HepG2 (cell line): ENCODE measurements around the gene CERT1. TPM values are rescaled to one million over a fixed set of nuclear protein-coding genes. Genes with fewer than 3 reads are reported as not detected.

ENCODE experiments used
- FOSL2 ChIP-seq: sonication (generic); formaldehyde crosslinking; IDR thresholded peaks from 2 replicates; pipeline ENCODE4 v1.4.0; 2020; ENCODE audit warnings: missing genetic modification reagents
- FOXK1 ChIP-seq: sonication (generic); formaldehyde crosslinking; IDR thresholded peaks from 2 replicates; pipeline ENCODE4 v1.4.0; 2020; ENCODE audit warnings: low read depth, missing genetic modification reagents, borderline replicate concordance
- FOXK2 ChIP-seq: fragments of 450-650 bp; IDR thresholded peaks from 2 replicates; pipeline ENCODE4 v1.6.1; 2016
- FOXP1 ChIP-seq, 2 experiments: fragments of 450-650 bp in 1 of 2; IDR thresholded peaks; 2 replicates each; pipeline ENCODE4 v1.6.1; 2017 to 2018; ENCODE audit warnings: antibody characterized with exemption in 1 of 2
- KAT8 ChIP-seq: IDR thresholded peaks from 2 replicates; pipeline ENCODE4 v1.6.1; 2016; ENCODE audit warnings: missing genetic modification reagents, missing compliant biosample characterization
- MED1 ChIP-seq: sonication (generic); formaldehyde crosslinking; IDR thresholded peaks from 2 replicates; pipeline ENCODE4 v1.4.0; 2020; ENCODE audit warnings: missing genetic modification reagents
- NFE2L1 ChIP-seq: sonication (generic); formaldehyde crosslinking; IDR thresholded peaks from 2 replicates; pipeline ENCODE4 v1.4.0; 2020; ENCODE audit warnings: missing genetic modification reagents, mild to moderate bottlenecking, borderline replicate concordance
- RBAK ChIP-seq: sonication (generic); formaldehyde crosslinking; IDR thresholded peaks from 2 replicates; pipeline ENCODE4 v1.5.1; 2020; ENCODE audit warnings: mild to moderate bottlenecking, missing genetic modification reagents
- RXRA ChIP-seq: sonication (generic); formaldehyde crosslinking; IDR thresholded peaks from 2 replicates; pipeline ENCODE4 v1.5.1; 2020; ENCODE audit warnings: missing genetic modification reagents
- SMAD3 ChIP-seq: sonication (generic); formaldehyde crosslinking; IDR thresholded peaks from 2 replicates; pipeline ENCODE4 v1.4.0; 2020; ENCODE audit warnings: missing genetic modification reagents
- SPEN ChIP-seq: sonication (generic); formaldehyde crosslinking; IDR thresholded peaks from 2 replicates; pipeline ENCODE4 v1.5.1; 2020; ENCODE audit warnings: low read depth, mild to moderate bottlenecking, missing genetic modification reagents
- TEAD3 ChIP-seq: optimal IDR thresholded peaks from 2 replicates; pipeline ENCODE3; 2016; ENCODE audit warnings: borderline replicate concordance
- ZNF496 ChIP-seq: sonication (generic); formaldehyde crosslinking; IDR thresholded peaks from 2 replicates; pipeline ENCODE4 v1.8.1; 2023; ENCODE audit warnings: mild to moderate bottlenecking, moderate library complexity, missing genetic modification reagents; ENCODE audit not compliant: insufficient replicate concordance
- polyA plus RNA-seq, 8 experiments: library from polyadenylated mRNA; depleted of rRNA in 3 of 8; stranded (reverse) in 7 of 8; unstranded in 1 of 8; fragments of >200 nt; fragmentation: Illumina TruSeq in 4 of 8; extraction: Trizol in 4 of 8; gene quantifications; 2 replicates each; pipeline versions ENCODE4 v1.2.1 to v1.2.3, GENCODE V29; 2011 to 2016; ENCODE audit warnings: low read depth in 4 of 8, missing spikeins in 1 of 8, mixed read lengths in 1 of 8; ENCODE audit not compliant: insufficient read depth in 1 of 8
- total RNA-seq, 5 experiments: library from RNA; depleted of rRNA; stranded (reverse); fragments of >200 nt; fragmentation: Illumina TruSeq; extraction: Trizol; gene quantifications; 2 replicates each; pipeline ENCODE4 v1.2.3, GENCODE V29; 2016; ENCODE audit warnings: low read depth in 1 of 5
- TF ChIP-seq, protein P1 (sequence below): IDR thresholded peaks from 2 replicates; pipeline ENCODE4 v1.6.1; 2016; ENCODE audit warnings: low read depth, missing genetic modification reagents, missing compliant biosample characterization
- TF ChIP-seq, protein P2 (sequence below): sonication (generic); formaldehyde crosslinking; IDR thresholded peaks from 2 replicates; pipeline ENCODE4 v1.4.0; 2020; ENCODE audit warnings: missing genetic modification reagents
- TF ChIP-seq, protein P3 (sequence below): sonication (generic); formaldehyde crosslinking; IDR thresholded peaks from 2 replicates; pipeline ENCODE4 v1.5.1; 2020; ENCODE audit warnings: mild to moderate bottlenecking, moderate library complexity, missing genetic modification reagents
- TF ChIP-seq, protein P4 (sequence below): sonication (generic); formaldehyde crosslinking; IDR thresholded peaks from 2 replicates; pipeline ENCODE4 v1.5.1; 2020; ENCODE audit warnings: missing genetic modification reagents, mild to moderate bottlenecking, borderline replicate concordance
- TF ChIP-seq, protein P5 (sequence below): fragments of 450-650 bp; IDR thresholded peaks from 2 replicates; pipeline ENCODE4 v1.6.1; 2016

CERT1 gene
- total and polyA plus RNA-seq, 2 of the 13 experiments (the other 11 are each of a cell fraction or from before 2014, with no cell fraction given) = 8.2 to 12.7 TPM

DNA sequence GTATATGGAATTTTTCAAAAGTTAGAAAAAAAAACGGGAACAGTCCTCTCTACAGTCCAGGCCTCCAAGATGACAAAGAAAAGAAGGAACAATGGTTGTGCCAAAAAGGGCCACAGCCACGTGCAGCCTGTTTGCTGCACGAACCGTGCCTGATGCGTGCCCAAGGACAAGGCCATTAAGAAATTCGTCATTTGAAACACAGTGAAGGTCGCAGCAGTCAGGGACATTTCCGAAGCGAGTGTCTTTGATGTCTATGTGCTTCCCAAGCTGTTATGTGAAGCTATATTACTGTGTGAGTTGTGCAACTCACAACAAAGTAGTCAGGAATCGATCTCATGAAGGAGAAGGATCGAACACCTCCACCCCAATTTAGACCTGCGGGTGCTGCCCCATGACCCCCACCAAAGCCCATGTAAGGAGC lies 137.0 kb downstream of the CERT1 start (continued):
- peak; percentile 65 for TF ChIP-seq MED1 (CRISPR knock-in tag)
- TF ChIP-seq, protein P1, sequence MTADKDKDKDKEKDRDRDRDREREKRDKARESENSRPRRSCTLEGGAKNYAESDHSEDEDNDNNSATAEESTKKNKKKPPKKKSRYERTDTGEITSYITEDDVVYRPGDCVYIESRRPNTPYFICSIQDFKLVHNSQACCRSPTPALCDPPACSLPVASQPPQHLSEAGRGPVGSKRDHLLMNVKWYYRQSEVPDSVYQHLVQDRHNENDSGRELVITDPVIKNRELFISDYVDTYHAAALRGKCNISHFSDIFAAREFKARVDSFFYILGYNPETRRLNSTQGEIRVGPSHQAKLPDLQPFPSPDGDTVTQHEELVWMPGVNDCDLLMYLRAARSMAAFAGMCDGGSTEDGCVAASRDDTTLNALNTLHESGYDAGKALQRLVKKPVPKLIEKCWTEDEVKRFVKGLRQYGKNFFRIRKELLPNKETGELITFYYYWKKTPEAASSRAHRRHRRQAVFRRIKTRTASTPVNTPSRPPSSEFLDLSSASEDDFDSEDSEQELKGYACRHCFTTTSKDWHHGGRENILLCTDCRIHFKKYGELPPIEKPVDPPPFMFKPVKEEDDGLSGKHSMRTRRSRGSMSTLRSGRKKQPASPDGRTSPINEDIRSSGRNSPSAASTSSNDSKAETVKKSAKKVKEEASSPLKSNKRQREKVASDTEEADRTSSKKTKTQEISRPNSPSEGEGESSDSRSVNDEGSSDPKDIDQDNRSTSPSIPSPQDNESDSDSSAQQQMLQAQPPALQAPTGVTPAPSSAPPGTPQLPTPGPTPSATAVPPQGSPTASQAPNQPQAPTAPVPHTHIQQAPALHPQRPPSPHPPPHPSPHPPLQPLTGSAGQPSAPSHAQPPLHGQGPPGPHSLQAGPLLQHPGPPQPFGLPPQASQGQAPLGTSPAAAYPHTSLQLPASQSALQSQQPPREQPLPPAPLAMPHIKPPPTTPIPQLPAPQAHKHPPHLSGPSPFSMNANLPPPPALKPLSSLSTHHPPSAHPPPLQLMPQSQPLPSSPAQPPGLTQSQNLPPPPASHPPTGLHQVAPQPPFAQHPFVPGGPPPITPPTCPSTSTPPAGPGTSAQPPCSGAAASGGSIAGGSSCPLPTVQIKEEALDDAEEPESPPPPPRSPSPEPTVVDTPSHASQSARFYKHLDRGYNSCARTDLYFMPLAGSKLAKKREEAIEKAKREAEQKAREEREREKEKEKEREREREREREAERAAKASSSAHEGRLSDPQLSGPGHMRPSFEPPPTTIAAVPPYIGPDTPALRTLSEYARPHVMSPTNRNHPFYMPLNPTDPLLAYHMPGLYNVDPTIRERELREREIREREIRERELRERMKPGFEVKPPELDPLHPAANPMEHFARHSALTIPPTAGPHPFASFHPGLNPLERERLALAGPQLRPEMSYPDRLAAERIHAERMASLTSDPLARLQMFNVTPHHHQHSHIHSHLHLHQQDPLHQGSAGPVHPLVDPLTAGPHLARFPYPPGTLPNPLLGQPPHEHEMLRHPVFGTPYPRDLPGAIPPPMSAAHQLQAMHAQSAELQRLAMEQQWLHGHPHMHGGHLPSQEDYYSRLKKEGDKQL (CRISPR knock-in tag) = peak; percentile 55
- peak; percentile 36; the same call in 1 of the 2 replicates for TF ChIP-seq SPEN (CRISPR knock-in tag)
- TF ChIP-seq, protein P2, sequence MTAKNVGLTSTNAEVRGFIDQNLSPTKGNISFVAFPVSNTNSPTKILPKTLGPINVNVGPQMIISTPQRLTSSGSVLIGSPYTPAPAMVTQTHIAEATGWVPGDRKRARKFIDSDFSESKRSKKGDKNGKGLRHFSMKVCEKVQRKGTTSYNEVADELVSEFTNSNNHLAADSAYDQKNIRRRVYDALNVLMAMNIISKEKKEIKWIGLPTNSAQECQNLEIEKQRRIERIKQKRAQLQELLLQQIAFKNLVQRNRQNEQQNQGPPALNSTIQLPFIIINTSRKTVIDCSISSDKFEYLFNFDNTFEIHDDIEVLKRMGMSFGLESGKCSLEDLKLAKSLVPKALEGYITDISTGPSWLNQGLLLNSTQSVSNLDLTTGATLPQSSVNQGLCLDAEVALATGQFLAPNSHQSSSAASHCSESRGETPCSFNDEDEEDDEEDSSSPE (CRISPR knock-in tag) = peak; percentile 65
- no peak for TF ChIP-seq FOXP1 (IDR thresholded peaks at IDR 0.05)
- peak; percentile 79 for TF ChIP-seq FOXP1 (CRISPR knock-in tag; IDR thresholded peaks at IDR 0.05)
- no peak for TF ChIP-seq ZNF496 (CRISPR knock-in tag)
- TF ChIP-seq NFE2L1 (CRISPR knock-in tag) = no peak
- TF ChIP-seq FOSL2 (CRISPR knock-in tag) = peak; percentile 76
- peak; percentile 59; the same call in 1 of the 2 replicates for TF ChIP-seq RXRA (CRISPR knock-in tag)
- TF ChIP-seq FOXK1 (CRISPR knock-in tag) = peak; percentile 37; the same call in 1 of the 2 replicates
- TF ChIP-seq, protein P3, sequence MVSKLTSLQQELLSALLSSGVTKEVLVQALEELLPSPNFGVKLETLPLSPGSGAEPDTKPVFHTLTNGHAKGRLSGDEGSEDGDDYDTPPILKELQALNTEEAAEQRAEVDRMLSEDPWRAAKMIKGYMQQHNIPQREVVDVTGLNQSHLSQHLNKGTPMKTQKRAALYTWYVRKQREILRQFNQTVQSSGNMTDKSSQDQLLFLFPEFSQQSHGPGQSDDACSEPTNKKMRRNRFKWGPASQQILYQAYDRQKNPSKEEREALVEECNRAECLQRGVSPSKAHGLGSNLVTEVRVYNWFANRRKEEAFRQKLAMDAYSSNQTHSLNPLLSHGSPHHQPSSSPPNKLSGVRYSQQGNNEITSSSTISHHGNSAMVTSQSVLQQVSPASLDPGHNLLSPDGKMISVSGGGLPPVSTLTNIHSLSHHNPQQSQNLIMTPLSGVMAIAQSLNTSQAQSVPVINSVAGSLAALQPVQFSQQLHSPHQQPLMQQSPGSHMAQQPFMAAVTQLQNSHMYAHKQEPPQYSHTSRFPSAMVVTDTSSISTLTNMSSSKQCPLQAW = peak; percentile 49; the same call in 1 of the 2 replicates
- TF ChIP-seq KAT8 (CRISPR knock-in tag) = 0 out of 2 replicates have a peak, but pooled peaks have one; percentile 12
- TF ChIP-seq RBAK (CRISPR knock-in tag) = no peak
- TF ChIP-seq, protein P4, sequence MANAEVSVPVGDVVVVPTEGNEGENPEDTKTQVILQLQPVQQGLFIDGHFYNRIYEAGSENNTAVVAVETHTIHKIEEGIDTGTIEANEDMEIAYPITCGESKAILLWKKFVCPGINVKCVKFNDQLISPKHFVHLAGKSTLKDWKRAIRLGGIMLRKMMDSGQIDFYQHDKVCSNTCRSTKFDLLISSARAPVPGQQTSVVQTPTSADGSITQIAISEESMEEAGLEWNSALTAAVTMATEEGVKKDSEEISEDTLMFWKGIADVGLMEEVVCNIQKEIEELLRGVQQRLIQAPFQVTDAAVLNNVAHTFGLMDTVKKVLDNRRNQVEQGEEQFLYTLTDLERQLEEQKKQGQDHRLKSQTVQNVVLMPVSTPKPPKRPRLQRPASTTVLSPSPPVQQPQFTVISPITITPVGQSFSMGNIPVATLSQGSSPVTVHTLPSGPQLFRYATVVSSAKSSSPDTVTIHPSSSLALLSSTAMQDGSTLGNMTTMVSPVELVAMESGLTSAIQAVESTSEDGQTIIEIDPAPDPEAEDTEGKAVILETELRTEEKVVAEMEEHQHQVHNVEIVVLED = peak; percentile 36; the same call in 1 of the 2 replicates
- no peak for TF ChIP-seq FOXK2
- TF ChIP-seq, protein P5, sequence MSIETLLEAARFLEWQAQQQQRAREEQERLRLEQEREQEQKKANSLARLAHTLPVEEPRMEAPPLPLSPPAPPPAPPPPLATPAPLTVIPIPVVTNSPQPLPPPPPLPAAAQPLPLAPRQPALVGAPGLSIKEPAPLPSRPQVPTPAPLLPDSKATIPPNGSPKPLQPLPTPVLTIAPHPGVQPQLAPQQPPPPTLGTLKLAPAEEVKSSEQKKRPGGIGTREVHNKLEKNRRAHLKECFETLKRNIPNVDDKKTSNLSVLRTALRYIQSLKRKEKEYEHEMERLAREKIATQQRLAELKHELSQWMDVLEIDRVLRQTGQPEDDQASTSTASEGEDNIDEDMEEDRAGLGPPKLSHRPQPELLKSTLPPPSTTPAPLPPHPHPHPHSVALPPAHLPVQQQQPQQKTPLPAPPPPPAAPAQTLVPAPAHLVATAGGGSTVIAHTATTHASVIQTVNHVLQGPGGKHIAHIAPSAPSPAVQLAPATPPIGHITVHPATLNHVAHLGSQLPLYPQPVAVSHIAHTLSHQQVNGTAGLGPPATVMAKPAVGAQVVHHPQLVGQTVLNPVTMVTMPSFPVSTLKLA = peak; percentile 71
- TF ChIP-seq SMAD3 = no peak; the same call in 1 of the 2 replicates
- TF ChIP-seq TEAD3 = peak; percentile 62
